ENCODE results near the gene VPS72. TPM values are rescaled to one million over a fixed set of nuclear protein-coding genes. Genes with fewer than 3 reads are reported as not detected.

Gene VPS72
- total and polyA plus RNA-seq, 2 of the 13 experiments (the other 11 are each of a cell fraction or from before 2014, with no cell fraction given) = 33.7 to 34.5 TPM

DNA sequence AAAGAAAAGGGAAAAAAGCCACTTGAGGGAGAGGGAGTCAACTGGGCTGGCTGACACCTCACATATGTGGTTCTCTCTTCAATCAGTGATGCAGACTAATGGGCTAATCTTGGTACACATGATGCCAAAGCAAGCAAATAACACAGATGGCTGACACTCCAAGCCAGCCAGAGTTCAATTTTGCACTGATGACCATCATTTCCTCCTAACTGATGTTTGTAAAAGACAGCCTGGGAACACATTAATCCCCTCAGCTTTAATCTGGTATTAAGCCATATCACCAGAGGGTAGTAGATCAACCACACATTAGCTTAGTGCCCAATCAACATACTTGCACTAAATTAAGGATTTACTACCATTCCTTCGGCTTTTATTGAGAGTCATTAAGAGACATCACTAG is 2.8 kb downstream of the VPS72 start (continued):
- TF ChIP-seq, protein P1, sequence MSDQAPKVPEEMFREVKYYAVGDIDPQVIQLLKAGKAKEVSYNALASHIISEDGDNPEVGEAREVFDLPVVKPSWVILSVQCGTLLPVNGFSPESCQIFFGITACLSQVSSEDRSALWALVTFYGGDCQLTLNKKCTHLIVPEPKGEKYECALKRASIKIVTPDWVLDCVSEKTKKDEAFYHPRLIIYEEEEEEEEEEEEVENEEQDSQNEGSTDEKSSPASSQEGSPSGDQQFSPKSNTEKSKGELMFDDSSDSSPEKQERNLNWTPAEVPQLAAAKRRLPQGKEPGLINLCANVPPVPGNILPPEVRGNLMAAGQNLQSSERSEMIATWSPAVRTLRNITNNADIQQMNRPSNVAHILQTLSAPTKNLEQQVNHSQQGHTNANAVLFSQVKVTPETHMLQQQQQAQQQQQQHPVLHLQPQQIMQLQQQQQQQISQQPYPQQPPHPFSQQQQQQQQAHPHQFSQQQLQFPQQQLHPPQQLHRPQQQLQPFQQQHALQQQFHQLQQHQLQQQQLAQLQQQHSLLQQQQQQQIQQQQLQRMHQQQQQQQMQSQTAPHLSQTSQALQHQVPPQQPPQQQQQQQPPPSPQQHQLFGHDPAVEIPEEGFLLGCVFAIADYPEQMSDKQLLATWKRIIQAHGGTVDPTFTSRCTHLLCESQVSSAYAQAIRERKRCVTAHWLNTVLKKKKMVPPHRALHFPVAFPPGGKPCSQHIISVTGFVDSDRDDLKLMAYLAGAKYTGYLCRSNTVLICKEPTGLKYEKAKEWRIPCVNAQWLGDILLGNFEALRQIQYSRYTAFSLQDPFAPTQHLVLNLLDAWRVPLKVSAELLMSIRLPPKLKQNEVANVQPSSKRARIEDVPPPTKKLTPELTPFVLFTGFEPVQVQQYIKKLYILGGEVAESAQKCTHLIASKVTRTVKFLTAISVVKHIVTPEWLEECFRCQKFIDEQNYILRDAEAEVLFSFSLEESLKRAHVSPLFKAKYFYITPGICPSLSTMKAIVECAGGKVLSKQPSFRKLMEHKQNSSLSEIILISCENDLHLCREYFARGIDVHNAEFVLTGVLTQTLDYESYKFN (CRISPR knock-in tag; conservative IDR thresholded peaks at IDR 0.05) = no peak
- TF ChIP-seq SRSF9 (IDR thresholded peaks at IDR 0.05; ENCODE audit: borderline replicate concordance, insufficient read depth, low read depth, low read length, poor library complexity, severe bottlenecking) = no peak
- TF ChIP-seq ZNF614 (CRISPR knock-in tag; IDR thresholded peaks at IDR 0.05; ENCODE audit: borderline replicate concordance) = no peak
- no peak for TF ChIP-seq ASH2L (IDR thresholded peaks at IDR 0.05; ENCODE audit: insufficient read length, low read depth, low read length)
- no peak for TF ChIP-seq ZNF496 (CRISPR knock-in tag; IDR thresholded peaks at IDR 0.05; ENCODE audit: insufficient replicate concordance)

DNA sequence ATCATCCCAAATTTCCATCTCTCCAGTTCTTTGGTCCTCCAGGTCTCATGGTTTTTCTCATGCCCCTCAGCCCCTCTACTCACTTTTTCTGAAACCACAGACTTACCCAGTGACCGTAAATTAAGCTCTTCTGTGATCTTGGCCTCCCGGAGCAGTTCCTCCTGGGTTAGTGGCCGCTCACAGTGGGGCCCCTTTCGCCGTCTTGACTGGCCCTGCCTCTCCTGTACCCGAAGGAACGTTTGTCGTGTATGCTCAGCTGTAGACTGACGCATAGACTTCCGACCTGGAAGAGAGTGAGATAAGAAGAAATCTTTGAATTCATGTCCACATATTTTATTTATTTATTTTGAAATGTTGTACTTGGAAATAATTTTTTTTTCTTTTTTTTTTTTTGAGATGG is 5.8 kb downstream of the VPS72 start:
- WGBS (ENCODE audit: low lambda C conversion rate) = 96% methylated on average over 10 of the region's 10 CpGs
- CTCF ChIA-PET (ENCODE audit: low intra/inter-chr PET ratio, low total read pairs) = no interaction called here
- in situ Hi-C loops (cut with HindIII; ENCODE audit: extremely low pct_ligation_motif_present, low pct_unique_long_range_greater_than_20kb) = no loop called here
- no peak for TF ChIP-seq ATF1 (CRISPR knock-in tag; IDR thresholded peaks at IDR 0.05)
- TF ChIP-seq ZNF841 (CRISPR knock-in tag; IDR thresholded peaks at IDR 0.05; ENCODE audit: borderline replicate concordance) = no peak
- no peak for TF ChIP-seq CREB1 (IDR thresholded peaks at IDR 0.05)
- no peak for TF ChIP-seq CREB1 (CRISPR knock-in tag; IDR thresholded peaks at IDR 0.05)
- no peak for TF ChIP-seq ZNF30 (CRISPR knock-in tag; IDR thresholded peaks at IDR 0.05)
- TF ChIP-seq FOXO1 (CRISPR knock-in tag; IDR thresholded peaks at IDR 0.05) = no peak
- no peak for TF ChIP-seq ZBTB4 (CRISPR knock-in tag; IDR thresholded peaks at IDR 0.05; ENCODE audit: borderline replicate concordance)
- TF ChIP-seq ZNF160 (CRISPR knock-in tag; IDR thresholded peaks at IDR 0.05) = no peak

More for the DNA sequence above, 5.8 kb downstream of the VPS72 start:
- DNase-seq (ENCODE audit: low spot score) (no peak), ATAC-seq (no peak), FAIRE-seq (no peak)
- H4K20me1 ChIP-seq (ENCODE audit: insufficient read depth, low read length) = no peaks in the 10 kb centered on the region
- H3K79me2 ChIP-seq (ENCODE audit: insufficient read depth, low read length) = peaks cover 10% of the 10 kb centered on the region
- H3K9ac ChIP-seq (ENCODE audit: insufficient read depth, low read depth, low read length) = no peak overlapping the region
- POLR2A ChIA-PET = no interaction called here
- H3K4me3 ChIP-seq (replicated peaks in 1 of 3; ENCODE audit: insufficient read depth in 1 of 3, low read depth in 2 of 3, low read length in 3 of 3) = no peak overlapping the region
- intact Hi-C loops (cut with micrococcal nuclease; ENCODE audit: unreplicated experiment) = no loop called here
- BruUV-seq (replicated peaks) = no TSS peak
- no peak overlapping the region for H2AFZ ChIP-seq (ENCODE audit: low read length)
- H3K27me3 ChIP-seq (ENCODE audit: control insufficient read depth in 1 of 2, insufficient read depth in 2 of 2, low read length in 2 of 2) = no peaks in the 10 kb centered on the region
- H3K9me3 ChIP-seq (ENCODE audit: low read length) = no peaks in the 10 kb centered on the region
- peaks cover 12% of the 10 kb centered on the region for H3K4me1 ChIP-seq (ENCODE audit: insufficient read depth, low read length)
- H3K27ac ChIP-seq (ENCODE audit: extremely low read length, insufficient read depth, low read length) = no peak overlapping the region
- peaks cover 11 to 43% of the 10 kb centered on the region in 2 experiments for H3K36me3 ChIP-seq (replicated peaks in 1 of 2; ENCODE audit: control insufficient read depth in 1 of 2, insufficient read depth in 2 of 2, low read length in 2 of 2)
- H3K4me2 ChIP-seq (ENCODE audit: low read depth, low read length) = no peak overlapping the region

All from HepG2 (cell line).